ENCODE measurements around the gene TBCD.

The TBCD gene

GRCh38 chr17:82883419-82884031 is 131.7 kb downstream of the TBCD start:
- DNase-seq (ENCODE audit: low spot score), result no peak
- TF ChIP-seq CTCF (IDR thresholded peaks at IDR 0.05; ENCODE audit: borderline replicate concordance, control extremely low read depth, extremely low read depth, insufficient read depth, missing control alignments), result no peak
- in situ Hi-C loops (cut with MboI; ENCODE audit: low sequenced_read_pairs, unreplicated experiment), result no loop called here

GRCh38 chr17:82884341-82884969 is 132.6 kb downstream of the TBCD start:
- no peak for TF ChIP-seq CTCF (IDR thresholded peaks at IDR 0.05; ENCODE audit: borderline replicate concordance, control extremely low read depth, extremely low read depth, insufficient read depth, missing control alignments)
- DNase-seq (ENCODE audit: low spot score), result no peak
- in situ Hi-C loops (cut with MboI; ENCODE audit: low sequenced_read_pairs, unreplicated experiment), result no loop called here

GRCh38 chr17:82884970-82885353 is 133.1 kb downstream of the TBCD start:
- in situ Hi-C loops (cut with MboI; ENCODE audit: low sequenced_read_pairs, unreplicated experiment), result no loop called here
- TF ChIP-seq CTCF (IDR thresholded peaks at IDR 0.05; ENCODE audit: borderline replicate concordance, control extremely low read depth, extremely low read depth, insufficient read depth, missing control alignments), result no peak
- no peak for DNase-seq (ENCODE audit: low spot score)

GRCh38 chr17:82887255-82888164 is 135.6 kb downstream of the TBCD start:
- DNase-seq (ENCODE audit: low spot score), result no peak
- no peak for TF ChIP-seq CTCF (IDR thresholded peaks at IDR 0.05; ENCODE audit: borderline replicate concordance, control extremely low read depth, extremely low read depth, insufficient read depth, missing control alignments)
- in situ Hi-C loops (cut with MboI; ENCODE audit: low sequenced_read_pairs, unreplicated experiment), result no loop called here

- TF ChIP-seq CTCF (IDR thresholded peaks at IDR 0.05; ENCODE audit: borderline replicate concordance, control extremely low read depth, extremely low read depth, insufficient read depth, missing control alignments), result no peak
- DNase-seq (ENCODE audit: low spot score), result no peak
- in situ Hi-C loops (cut with MboI; ENCODE audit: low sequenced_read_pairs, unreplicated experiment), result no loop called here
Measured at GRCh38 chr17:82888583-82889495, 137.0 kb downstream of the TBCD start.

Measured in GM13976 (cell line).